ENCODE measurements around the gene GIPC1.

GIPC1 gene

DNA sequence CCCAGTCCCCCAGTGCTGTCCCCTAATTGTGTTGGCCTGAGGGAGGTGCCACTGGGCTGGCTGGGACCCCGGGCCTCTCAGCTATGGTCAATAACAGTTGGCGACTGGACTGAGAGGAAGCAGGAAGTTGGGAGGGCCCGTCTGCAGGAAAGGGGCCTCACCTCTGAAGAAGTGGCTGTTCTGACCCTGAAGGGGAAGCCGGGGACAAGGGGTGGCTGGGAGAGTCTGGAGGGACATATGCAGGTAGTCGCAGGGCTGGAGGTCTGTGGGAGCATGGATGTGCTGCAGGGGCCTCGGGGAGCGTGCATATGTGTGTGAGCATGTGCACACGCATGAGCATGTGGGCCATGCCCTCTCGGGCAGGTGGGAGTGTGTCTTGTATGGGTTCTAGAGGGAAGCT, 56.9 kb downstream of the GIPC1 start:
- in situ Hi-C loops (cut with MboI; ENCODE audit: low sequenced_read_pairs), result no loop called here

DNA sequence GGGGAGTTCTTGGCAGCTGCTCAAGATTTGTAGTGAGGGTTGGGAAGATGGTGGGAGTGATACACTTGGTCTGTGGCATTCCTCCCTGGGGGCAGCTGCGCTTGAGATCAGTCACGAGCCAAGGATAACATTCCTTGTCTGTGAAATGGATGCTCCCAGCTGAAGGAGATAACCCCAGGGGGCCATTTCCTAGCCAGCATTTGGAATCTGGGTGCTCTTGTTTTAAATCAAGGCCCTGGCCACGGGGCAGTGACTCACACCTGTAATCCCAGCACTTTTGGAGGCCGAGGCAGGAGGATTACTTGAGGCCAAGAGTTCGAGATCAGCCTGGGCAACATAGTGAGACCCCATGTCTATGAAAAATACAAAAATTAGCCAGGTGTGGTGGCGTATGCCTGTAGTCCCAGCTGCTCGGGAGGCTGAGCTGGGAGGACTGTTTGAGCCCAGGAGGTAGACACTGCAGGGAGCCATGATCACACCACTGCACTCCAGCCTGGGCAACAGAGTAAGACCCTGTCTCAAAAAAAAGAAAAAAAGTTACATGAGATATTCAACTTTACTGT, 58.3 kb downstream of the GIPC1 start:
- in situ Hi-C loops (cut with MboI; ENCODE audit: low sequenced_read_pairs), result no loop called here

- in situ Hi-C loops (cut with MboI; ENCODE audit: low sequenced_read_pairs), result no loop called here
Measured at GRCh38 chr19:14435320-14436050, 60.4 kb downstream of the GIPC1 start.

GRCh38 chr19:14434543-14435319, 61.2 kb downstream of the GIPC1 start:
- in situ Hi-C loops (cut with MboI; ENCODE audit: low sequenced_read_pairs), result no loop called here

DNA sequence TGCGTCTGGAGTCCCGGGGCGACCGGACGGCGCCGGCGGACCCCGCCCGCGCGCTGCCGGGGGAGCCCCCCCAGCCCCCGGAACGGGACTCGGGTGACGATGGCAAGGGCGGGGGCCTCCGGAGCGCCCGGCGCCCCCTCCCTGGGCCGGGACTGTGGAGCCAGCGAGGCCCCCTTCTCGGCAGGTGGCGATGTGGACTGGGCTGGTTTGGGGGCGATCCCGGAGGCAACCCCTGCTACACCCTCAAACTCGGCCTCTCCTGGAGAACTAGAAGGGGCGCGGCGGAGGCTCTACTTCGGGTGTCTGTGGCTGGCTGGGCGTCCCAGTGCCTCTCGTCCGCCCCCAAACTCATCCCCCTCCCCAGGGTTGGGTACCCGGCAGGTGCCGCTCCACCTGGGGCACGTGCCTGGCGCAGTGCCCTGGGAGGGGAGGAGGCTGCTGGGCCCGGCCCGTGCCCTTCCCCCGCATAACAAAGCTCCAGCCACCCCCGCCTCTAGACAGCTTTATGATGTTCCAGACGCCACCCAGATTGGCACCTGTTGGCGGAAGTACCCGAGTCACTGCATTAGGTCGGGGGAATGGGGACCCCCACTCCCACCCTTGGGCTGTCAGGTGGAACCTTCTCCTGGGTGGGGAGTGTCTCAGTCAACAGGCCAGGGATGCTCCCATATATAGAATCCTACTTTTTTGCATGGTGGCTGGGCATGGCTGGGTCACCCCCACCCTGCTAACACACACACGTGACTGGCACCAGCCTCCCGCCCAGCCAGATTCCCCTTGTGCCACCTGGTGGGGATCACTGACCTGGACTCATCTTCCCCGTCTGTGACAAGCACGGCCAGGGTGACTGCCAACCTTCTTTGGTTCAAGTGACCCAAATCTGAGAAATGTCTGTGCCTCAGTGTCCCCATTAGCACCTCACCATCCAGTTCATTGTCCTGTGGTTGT, 62.1 kb downstream of the GIPC1 start:
- in situ Hi-C loops (cut with MboI; ENCODE audit: low sequenced_read_pairs), result no loop called here

DNA sequence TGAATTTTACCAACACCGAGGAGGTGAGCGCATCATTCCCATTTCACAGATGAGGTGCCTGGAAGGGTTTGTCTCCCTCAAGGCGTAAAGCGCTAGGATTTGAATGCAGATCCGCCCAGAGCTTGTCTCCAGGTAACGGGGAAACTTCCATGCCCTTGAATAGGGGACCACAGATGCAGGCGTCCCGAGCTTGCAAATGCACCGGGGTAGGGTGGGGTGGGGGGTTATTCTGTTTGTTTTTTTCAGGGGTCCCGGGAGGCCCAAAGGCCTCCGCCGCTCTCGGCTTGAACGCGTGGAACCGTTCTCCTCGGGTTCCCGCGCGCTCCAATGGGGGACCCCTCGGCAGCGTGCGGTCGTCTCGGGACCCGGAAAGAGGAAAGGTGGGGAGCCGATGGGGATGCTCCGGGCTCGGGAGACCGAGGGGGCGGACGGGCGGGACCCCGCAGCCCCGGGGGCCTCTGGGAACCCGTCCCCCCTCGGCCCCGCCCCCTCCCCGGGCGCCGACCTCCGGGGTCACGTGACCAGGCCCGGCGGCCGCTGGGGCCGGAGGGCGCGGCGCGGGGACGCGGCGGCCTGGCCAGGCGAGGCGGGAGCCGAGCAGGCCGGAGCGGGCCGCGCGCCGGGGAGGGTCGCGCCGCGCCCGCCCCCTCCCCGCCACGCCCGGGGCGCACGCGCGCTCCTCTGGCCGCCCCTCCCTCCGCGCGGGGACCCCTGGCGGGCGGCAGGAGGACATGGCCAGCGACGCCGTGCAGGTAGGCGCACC, 63.0 kb downstream of the GIPC1 start, which contains the start of gene PKN1:
Gene PKN1 (plus strand): TSS at position 516 of the 763 bp plus-strand sequence. CDS start 216 bp downstream, at position 732.
- in situ Hi-C loops (cut with MboI; ENCODE audit: low sequenced_read_pairs), result no loop called here

GRCh38 chr19:14430712-14431111, 65.2 kb downstream of the GIPC1 start:
- in situ Hi-C loops (cut with MboI; ENCODE audit: low sequenced_read_pairs), result no loop called here

DNA sequence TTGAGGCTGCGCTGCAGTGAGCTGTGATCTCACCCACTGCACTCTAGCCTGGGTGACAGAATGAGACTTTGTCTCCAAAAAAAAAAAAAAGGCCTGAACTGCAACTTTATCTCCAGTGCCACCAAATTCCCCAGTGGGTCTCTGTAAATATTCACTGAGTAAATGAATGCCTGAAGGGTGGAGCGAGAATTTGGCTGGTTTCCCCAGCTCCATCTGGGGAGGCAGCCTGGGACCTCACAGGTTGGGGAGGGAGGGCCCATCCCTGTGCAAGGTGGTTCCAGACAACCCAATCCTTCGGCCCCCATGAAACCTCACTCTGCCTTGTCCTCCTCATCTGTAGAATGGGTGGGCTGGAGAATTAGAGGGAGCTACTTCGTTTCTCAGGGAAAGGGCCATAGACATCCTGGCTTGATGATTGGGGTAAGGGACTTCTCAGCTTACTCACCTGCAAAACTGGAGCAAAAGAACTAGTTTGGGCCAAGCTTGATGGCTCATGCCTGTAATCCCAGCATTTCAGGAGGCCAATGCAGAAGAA, 67.0 kb downstream of the GIPC1 start:
- in situ Hi-C loops (cut with MboI; ENCODE audit: low sequenced_read_pairs), result no loop called here

Data from HL-60/S4 treated with phorbol 12-myristate 13-acetate at 8.2 ng/mL for 4 days and 3 days (cell line).